Keratinocyte (primary cell): Measurements from ENCODE around the gene MYBPC3. TPM values are rescaled to one million over a fixed set of nuclear protein-coding genes. Genes with fewer than 3 reads are reported as not detected.

Source experiments
- DNase-seq: peaks from one replicate; pipeline ENCODE4 v3.0.0-alpha.2; 2011; ENCODE audit warnings: low read depth, missing footprints, low spot score
- FAIRE-seq: peaks from 2 replicates; lab custom pipeline; 2011; peaks lifted over from hg19 to GRCh38; lab: Jason Lieb, UNC
- H2AFZ ChIP-seq: 2 replicates; pipeline ENCODE4 v1.6.0; 2012; ENCODE audit warnings: low read length, control low read depth, inconsistent platforms; ENCODE audit not compliant: control insufficient read depth
- H3K27ac ChIP-seq: 2 replicates; pipeline ENCODE4 v1.5.1; 2011; ENCODE audit warnings: low read length; ENCODE audit not compliant: control insufficient read depth, insufficient read depth
- H3K27me3 ChIP-seq: 3 replicates; pipeline ENCODE4 v1.6.0; 2011; ENCODE audit warnings: low read length; ENCODE audit not compliant: control insufficient read depth, insufficient read depth; ENCODE audit errors: extremely low read depth
- H3K36me3 ChIP-seq, 2 experiments: 2 replicates in 1 of 2; 3 replicates in 1 of 2; pipeline ENCODE4 v1.5.1; 2011; ENCODE audit warnings: low read length in 2 of 2, mild to moderate bottlenecking in 1 of 2; ENCODE audit not compliant: control insufficient read depth in 2 of 2, insufficient read depth in 2 of 2; ENCODE audit errors: extremely low read depth in 1 of 2
- H3K4me1 ChIP-seq: 3 replicates; pipeline ENCODE4 v1.5.1; 2011; ENCODE audit warnings: low read length; ENCODE audit not compliant: control insufficient read depth, insufficient read depth; ENCODE audit errors: extremely low read depth
- H3K4me2 ChIP-seq: 3 replicates; pipeline ENCODE4 v1.6.0; 2011; ENCODE audit warnings: low read depth, low read length; ENCODE audit not compliant: control insufficient read depth, insufficient read depth; ENCODE audit errors: extremely low read depth
- H3K4me3 ChIP-seq, 3 experiments: fragments of 200-600 bp in 1 of 3; sonication (generic) in 1 of 3; 2 replicates in 2 of 3; 3 replicates in 1 of 3; pipeline ENCODE4 v1.5.1; 2011 to 2016; ENCODE audit warnings: low read length in 3 of 3, mild to moderate bottlenecking in 3 of 3, control low read depth in 2 of 3, inconsistent platforms in 1 of 3, low read depth in 1 of 3, mixed read lengths in 1 of 3, mixed run types in 1 of 3, moderate library complexity in 1 of 3; ENCODE audit not compliant: control insufficient read depth in 2 of 3, insufficient read depth in 2 of 3; ENCODE audit errors: extremely low read depth in 1 of 3
- H3K79me2 ChIP-seq: 2 replicates; pipeline ENCODE4 v1.6.0; 2012; ENCODE audit warnings: low read length; ENCODE audit not compliant: control insufficient read depth, insufficient read depth
- H3K9ac ChIP-seq: 3 replicates; pipeline ENCODE4 v1.6.0; 2011; ENCODE audit warnings: low read length; ENCODE audit not compliant: control insufficient read depth, insufficient read depth; ENCODE audit errors: extremely low read depth
- H3K9me1 ChIP-seq: 3 replicates; pipeline ENCODE4 v1.6.0; 2011; ENCODE audit warnings: low read length; ENCODE audit not compliant: control insufficient read depth, insufficient read depth; ENCODE audit errors: extremely low read depth
- H3K9me3 ChIP-seq: 2 replicates; pipeline ENCODE4 v1.5.1; 2012; ENCODE audit warnings: low read depth, low read length; ENCODE audit not compliant: control insufficient read depth
- H4K20me1 ChIP-seq: 3 replicates; pipeline ENCODE4 v1.6.0; 2011; ENCODE audit warnings: low read length; ENCODE audit not compliant: control insufficient read depth, insufficient read depth; ENCODE audit errors: extremely low read depth
- EZH2 ChIP-seq: IDR thresholded peaks from one replicate; pipeline ENCODE4 v1.6.1; 2012; ENCODE audit warnings: inconsistent platforms, mild to moderate bottlenecking, low read length, moderate library complexity
- dilution Hi-C: fragments of 300-500 bp; cut with MboI; formaldehyde crosslinking; loops from one replicate; pipeline ENCODE4 v1.7.0; 2020; ENCODE audit warnings: low sequenced_read_pairs; ENCODE audit not compliant: extremely low pct_ligation_motif_present
- polyA plus RNA-seq, 5 experiments: library from polyadenylated mRNA; depleted of rRNA in 3 of 5; stranded (reverse) in 3 of 5; stranded (forward) in 1 of 5; unstranded in 1 of 5; fragments of >200 nt; gene quantifications; 1 replicate in 1 of 5; 2 replicates in 3 of 5; 3 replicates in 1 of 5; pipeline versions ENCODE4 v1.2.1 to v1.2.3, GENCODE V29; 2011 to 2012; ENCODE audit warnings: missing spikeins in 2 of 5, low read depth in 1 of 5, low replicate concordance in 1 of 5
- TF ChIP-seq, protein P1 (sequence below), 3 experiments: IDR thresholded peaks in 1 of 3; conservative IDR thresholded peaks in 1 of 3; optimal IDR thresholded peaks in 1 of 3; 2 replicates in 2 of 3; 3 replicates in 1 of 3; pipeline versions ENCODE3 to v1.5.1; 2011; ENCODE audit warnings: low read length in 3 of 3, mild to moderate bottlenecking in 3 of 3, moderate library complexity in 2 of 3, control low read depth in 1 of 3, inconsistent platforms in 1 of 3; ENCODE audit not compliant: insufficient read depth in 2 of 3; ENCODE audit errors: extremely low read depth in 1 of 3

MYBPC3 gene
- polyA plus RNA-seq, 1 donor (not counting 4 experiments of a cell fraction or from before 2014, with no cell fraction given) = not detected

DNA sequence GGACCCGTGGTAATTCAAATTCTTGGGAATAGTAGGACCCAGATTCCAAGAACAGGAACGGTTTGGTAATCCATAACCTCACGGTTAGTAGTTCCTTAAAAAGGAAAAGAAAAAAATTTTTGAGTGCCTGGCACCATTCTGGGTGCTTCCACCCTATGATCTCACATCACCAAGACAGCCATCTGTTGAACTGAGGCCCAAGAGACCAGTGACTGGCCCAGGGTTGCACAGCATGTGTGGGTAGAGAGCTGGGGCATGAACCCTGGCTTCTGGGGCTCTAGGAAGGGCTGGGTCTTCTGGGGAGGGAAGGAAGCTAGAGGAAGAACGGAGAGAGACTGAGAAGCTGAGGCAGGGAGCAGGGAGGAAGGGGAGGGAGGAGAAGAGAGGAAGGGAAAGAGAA is 30.6 kb upstream of the MYBPC3 start:
- Histone ChIP-seq H3K36me3 (no peaks in the 10 kb centered on the region), H3K4me2 (no peak overlapping the region), H3K9ac (no peak overlapping the region), H4K20me1 (no peaks in the 10 kb centered on the region), H3K27ac (no peak overlapping the region), H3K9me1 (no peaks in the 10 kb centered on the region), H3K79me2 (no peaks in the 10 kb centered on the region), H3K9me3 (no peaks in the 10 kb centered on the region), H3K4me3 (no peak overlapping the region), H3K4me1 (no peaks in the 10 kb centered on the region), H2AFZ (no peak overlapping the region), H3K27me3 (no peaks in the 10 kb centered on the region)
- FAIRE-seq (no peak), DNase-seq (no peak)
- TF ChIP-seq, protein P1, sequence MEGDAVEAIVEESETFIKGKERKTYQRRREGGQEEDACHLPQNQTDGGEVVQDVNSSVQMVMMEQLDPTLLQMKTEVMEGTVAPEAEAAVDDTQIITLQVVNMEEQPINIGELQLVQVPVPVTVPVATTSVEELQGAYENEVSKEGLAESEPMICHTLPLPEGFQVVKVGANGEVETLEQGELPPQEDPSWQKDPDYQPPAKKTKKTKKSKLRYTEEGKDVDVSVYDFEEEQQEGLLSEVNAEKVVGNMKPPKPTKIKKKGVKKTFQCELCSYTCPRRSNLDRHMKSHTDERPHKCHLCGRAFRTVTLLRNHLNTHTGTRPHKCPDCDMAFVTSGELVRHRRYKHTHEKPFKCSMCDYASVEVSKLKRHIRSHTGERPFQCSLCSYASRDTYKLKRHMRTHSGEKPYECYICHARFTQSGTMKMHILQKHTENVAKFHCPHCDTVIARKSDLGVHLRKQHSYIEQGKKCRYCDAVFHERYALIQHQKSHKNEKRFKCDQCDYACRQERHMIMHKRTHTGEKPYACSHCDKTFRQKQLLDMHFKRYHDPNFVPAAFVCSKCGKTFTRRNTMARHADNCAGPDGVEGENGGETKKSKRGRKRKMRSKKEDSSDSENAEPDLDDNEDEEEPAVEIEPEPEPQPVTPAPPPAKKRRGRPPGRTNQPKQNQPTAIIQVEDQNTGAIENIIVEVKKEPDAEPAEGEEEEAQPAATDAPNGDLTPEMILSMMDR (optimal IDR thresholded peaks at IDR 0.05 in 1 of 3, IDR thresholded peaks at IDR 0.05 in 1 of 3, conservative IDR thresholded peaks at IDR 0.05 in 1 of 3; ENCODE audit: extremely low read depth in 1 of 3, insufficient read depth in 2 of 3, low read length in 3 of 3) = no peak
- dilution Hi-C loops = no loop called here

DNA sequence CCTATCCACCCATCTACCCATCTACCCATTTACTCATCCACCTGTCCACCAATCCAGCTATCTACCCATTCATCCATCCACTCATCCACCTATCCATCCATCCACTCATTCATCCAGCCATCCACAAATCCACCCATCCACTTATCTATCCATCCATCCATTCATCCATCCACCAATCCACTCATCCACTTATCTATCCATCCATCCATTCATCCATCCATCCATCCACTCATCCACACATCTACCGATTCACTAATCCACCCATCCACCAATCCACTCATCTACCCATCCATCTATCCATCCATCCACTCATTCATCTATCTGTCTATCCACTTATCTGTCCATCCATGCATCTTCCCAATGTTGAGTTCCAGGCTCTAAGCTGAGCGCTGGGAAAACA is 27.6 kb upstream of the MYBPC3 start:
- no peak for FAIRE-seq
- dilution Hi-C loops = no loop called here

More for the DNA sequence above, 27.6 kb upstream of the MYBPC3 start:
- Histone ChIP-seq H3K79me2 (no peaks in the 10 kb centered on the region), H3K9ac (no peak overlapping the region), H3K9me1 (no peaks in the 10 kb centered on the region), H3K4me3 (no peak overlapping the region), H2AFZ (no peak overlapping the region), H4K20me1 (no peaks in the 10 kb centered on the region), H3K27me3 (no peaks in the 10 kb centered on the region), H3K4me2 (no peak overlapping the region), H3K4me1 (no peaks in the 10 kb centered on the region), H3K27ac (no peak overlapping the region), H3K36me3 (no peaks in the 10 kb centered on the region), H3K9me3 (no peaks in the 10 kb centered on the region)
- DNase-seq = no peak
- TF ChIP-seq, protein P1 (optimal IDR thresholded peaks at IDR 0.05 in 1 of 3, IDR thresholded peaks at IDR 0.05 in 1 of 3, conservative IDR thresholded peaks at IDR 0.05 in 1 of 3; ENCODE audit: extremely low read depth in 1 of 3, insufficient read depth in 2 of 3, low read length in 3 of 3) = no peak
- TF ChIP-seq EZH2 = no peak
